ENCODE measurements around the gene CD151. TPM values are rescaled to one million over a fixed set of nuclear protein-coding genes. Genes with fewer than 3 reads are reported as not detected.

Gene CD151
- polyA plus RNA-seq, 1 of the 3 experiments (the other 2 are of a cell fraction) = 922 TPM

DNA sequence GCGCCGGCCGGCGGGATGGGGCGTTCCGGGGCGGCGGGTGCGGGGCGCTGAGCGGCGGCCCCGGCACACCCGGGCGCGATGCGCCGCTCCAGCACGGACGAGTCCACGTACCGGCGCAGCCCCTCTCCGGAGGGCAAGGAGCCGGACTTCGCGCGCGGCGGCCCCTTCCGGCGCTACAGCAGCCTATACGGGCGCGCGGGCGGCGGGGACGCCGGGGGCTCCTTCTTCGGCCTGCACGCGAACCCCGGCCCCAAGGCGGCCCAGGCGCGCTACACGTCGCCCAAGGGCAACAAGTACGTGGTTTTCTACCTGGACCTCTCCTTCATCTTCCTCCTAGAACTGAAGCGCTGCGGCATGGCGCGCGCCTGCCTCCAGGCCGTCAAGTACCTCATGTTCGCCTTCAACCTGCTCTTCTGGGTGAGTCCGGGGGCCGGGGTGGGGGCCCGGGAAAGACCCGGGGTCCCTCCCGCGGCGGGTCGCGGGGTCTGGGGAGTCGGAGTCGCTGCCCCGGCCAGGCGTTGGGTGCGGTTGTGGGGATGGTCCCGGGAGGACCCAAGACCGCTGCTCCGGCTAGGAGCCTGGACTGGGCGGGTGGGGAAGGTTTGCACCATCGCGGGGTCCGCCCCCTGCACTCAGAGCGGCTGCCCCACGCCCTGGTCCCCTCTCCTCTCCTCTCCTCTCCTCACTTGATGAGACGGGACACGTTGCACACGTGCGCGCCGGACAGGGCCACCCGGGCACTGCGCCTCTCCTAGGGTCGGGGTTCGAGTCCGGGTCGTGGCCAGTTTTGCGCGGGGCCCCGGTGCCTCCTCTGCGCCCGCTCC is 17.4 kb downstream of the CD151 start:
- Histone ChIP-seq H3K9me3 (no peaks in the 10 kb centered on the region), H3K4me1 (ENCODE audit: control insufficient read depth in 1 of 2, insufficient read depth in 2 of 2, low read depth in 1 of 2, low read length in 1 of 2) (peaks cover 28 to 43% of the 10 kb centered on the region in 2 experiments; a peak in 3 of 4 replicates), H3K4me2 (peak overlapping the region; percentile 72; the same call in 1 of the 2 replicates), H3K9ac (no peak overlapping the region), H3K27me3 (ENCODE audit: insufficient read depth) (no peaks in the 10 kb centered on the region), H3K9me2 (no peaks in the 10 kb centered on the region), H2AFZ (ENCODE audit: low read depth) (no peak overlapping the region), H3K27ac (ENCODE audit: low read depth in 2 of 2, low read length in 1 of 2) (no peak overlapping the region; a peak in 1 of 4 replicates), H4K20me1 (ENCODE audit: insufficient read depth) (peaks cover 63% of the 10 kb centered on the region), H3K4me3 (ENCODE audit: low read depth in 2 of 2, low read length in 1 of 2) (peak overlapping the region; percentile 44 to 51), H3F3A (replicated peaks; ENCODE audit: insufficient read depth) (peaks cover 15% of the 10 kb centered on the region), H3K79me2 (ENCODE audit: insufficient read depth) (peaks cover 53% of the 10 kb centered on the region), H3K36me3 (replicated peaks in 1 of 2; ENCODE audit: control insufficient read depth in 1 of 2, insufficient read depth in 2 of 2, low read length in 1 of 2) (no peaks in the 10 kb centered on the region)
- peak; percentile 33; the same call in 1 of the 2 replicates for TF ChIP-seq MXI1 (IDR thresholded peaks at IDR 0.05; ENCODE audit: low read depth, low read length)
- TF ChIP-seq, protein P1, sequence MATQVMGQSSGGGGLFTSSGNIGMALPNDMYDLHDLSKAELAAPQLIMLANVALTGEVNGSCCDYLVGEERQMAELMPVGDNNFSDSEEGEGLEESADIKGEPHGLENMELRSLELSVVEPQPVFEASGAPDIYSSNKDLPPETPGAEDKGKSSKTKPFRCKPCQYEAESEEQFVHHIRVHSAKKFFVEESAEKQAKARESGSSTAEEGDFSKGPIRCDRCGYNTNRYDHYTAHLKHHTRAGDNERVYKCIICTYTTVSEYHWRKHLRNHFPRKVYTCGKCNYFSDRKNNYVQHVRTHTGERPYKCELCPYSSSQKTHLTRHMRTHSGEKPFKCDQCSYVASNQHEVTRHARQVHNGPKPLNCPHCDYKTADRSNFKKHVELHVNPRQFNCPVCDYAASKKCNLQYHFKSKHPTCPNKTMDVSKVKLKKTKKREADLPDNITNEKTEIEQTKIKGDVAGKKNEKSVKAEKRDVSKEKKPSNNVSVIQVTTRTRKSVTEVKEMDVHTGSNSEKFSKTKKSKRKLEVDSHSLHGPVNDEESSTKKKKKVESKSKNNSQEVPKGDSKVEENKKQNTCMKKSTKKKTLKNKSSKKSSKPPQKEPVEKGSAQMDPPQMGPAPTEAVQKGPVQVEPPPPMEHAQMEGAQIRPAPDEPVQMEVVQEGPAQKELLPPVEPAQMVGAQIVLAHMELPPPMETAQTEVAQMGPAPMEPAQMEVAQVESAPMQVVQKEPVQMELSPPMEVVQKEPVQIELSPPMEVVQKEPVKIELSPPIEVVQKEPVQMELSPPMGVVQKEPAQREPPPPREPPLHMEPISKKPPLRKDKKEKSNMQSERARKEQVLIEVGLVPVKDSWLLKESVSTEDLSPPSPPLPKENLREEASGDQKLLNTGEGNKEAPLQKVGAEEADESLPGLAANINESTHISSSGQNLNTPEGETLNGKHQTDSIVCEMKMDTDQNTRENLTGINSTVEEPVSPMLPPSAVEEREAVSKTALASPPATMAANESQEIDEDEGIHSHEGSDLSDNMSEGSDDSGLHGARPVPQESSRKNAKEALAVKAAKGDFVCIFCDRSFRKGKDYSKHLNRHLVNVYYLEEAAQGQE (IDR thresholded peaks at IDR 0.05; ENCODE audit: low read depth, low read length) = no peak
- peak; percentile 87 for DNase-seq
- ChIA-PET CTCF (interaction anchor here (1.0 to 3.1 kb wide), 7 partner anchors 10 to 203 kb away, joined by 3 to 24 read pairs (median 8); no protein-coding TSS in a partner anchor), POLR2A (no interaction called here)
- 54% methylated on average over 44 of the region's 97 CpGs for WGBS (ENCODE audit: low lambda C conversion rate)

DNA sequence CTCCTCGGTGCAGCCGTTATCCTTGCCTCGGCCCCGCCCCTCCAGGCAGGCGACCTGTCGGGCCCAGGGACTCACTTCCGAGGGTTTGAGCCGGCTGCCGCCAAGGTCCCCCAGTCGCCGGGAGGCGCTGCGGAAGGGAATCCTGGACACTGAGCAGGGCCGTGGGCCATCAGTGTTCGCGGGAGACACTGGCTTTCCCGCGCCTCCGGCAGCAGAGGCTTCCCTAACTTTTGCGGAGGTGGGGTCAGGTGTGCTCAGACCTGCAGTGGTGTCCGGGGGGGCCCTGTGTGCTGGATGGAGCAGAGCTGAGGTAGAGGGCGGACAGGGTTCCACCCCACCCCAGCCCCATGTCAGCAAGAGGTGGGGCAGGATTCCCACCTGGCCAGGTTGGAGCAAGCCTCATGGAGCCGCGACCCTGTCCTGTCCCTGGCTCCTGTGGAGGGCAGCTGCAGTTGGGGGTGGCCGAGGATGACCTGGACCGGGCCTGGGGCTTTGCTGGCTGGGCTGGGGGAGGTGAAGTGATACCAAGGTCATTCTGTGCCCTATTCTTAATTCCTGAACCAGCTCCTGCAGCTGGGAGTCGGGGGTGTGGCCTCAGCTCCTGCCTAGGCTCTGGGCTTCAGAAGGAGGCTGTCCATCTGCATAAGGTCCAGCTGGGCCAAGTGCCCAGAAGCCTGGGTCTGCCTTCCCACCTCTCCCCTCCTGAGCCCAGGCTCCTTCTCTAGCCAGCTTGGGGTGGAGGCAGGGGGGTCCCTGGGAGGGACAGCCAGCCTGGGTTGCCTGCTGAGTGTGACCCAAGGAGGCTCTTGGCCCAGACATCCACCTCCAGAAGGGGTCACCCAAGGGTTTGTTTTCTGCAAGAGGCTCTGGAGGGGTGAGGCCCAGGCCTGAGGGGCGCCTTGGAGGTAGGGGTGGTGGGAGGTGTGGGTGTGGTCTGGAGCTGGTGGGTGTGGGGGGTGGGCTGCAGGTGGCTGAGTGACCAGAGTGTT is 18.3 kb downstream of the CD151 start:
- Histone ChIP-seq H3F3A (replicated peaks; ENCODE audit: insufficient read depth) (peaks cover 6% of the 10 kb centered on the region), H3K4me2 (peak overlapping the region; percentile 72; the same call in 1 of the 2 replicates), H3K36me3 (replicated peaks in 1 of 2; ENCODE audit: control insufficient read depth in 1 of 2, insufficient read depth in 2 of 2, low read length in 1 of 2) (no peaks in the 10 kb centered on the region), H2AFZ (ENCODE audit: low read depth) (no peak overlapping the region), H3K27ac (ENCODE audit: low read depth in 2 of 2, low read length in 1 of 2) (no peak overlapping the region), H3K4me3 (ENCODE audit: low read depth in 2 of 2, low read length in 1 of 2) (peak overlapping the region; percentile 43 to 51; a peak in 3 of 4 replicates), H3K9ac (no peak overlapping the region), H3K4me1 (ENCODE audit: control insufficient read depth in 1 of 2, insufficient read depth in 2 of 2, low read depth in 1 of 2, low read length in 1 of 2) (peaks cover 19 to 48% of the 10 kb centered on the region in 2 experiments; a peak in 3 of 4 replicates), H4K20me1 (ENCODE audit: insufficient read depth) (peaks cover 72% of the 10 kb centered on the region), H3K27me3 (ENCODE audit: insufficient read depth) (no peaks in the 10 kb centered on the region), H3K9me2 (no peaks in the 10 kb centered on the region), H3K9me3 (no peaks in the 10 kb centered on the region), H3K79me2 (ENCODE audit: insufficient read depth) (peaks cover 44% of the 10 kb centered on the region; the same call in 1 of the 2 replicates)
- WGBS (ENCODE audit: low lambda C conversion rate) = 68% methylated on average over 13 of the region's 28 CpGs
- DNase-seq = peak; percentile 69
- ChIA-PET POLR2A (interaction anchor here (0.8 kb wide), 1 partner anchor 9 kb away, joined by 3 read pairs; no protein-coding TSS in a partner anchor), CTCF (interaction anchor here (0.7 to 2.2 kb wide), 13 partner anchors 9 to 202 kb away, joined by 3 to 24 read pairs (median 4); partner anchors contain the start of gene AP2A2)
- TF ChIP-seq, protein P2, sequence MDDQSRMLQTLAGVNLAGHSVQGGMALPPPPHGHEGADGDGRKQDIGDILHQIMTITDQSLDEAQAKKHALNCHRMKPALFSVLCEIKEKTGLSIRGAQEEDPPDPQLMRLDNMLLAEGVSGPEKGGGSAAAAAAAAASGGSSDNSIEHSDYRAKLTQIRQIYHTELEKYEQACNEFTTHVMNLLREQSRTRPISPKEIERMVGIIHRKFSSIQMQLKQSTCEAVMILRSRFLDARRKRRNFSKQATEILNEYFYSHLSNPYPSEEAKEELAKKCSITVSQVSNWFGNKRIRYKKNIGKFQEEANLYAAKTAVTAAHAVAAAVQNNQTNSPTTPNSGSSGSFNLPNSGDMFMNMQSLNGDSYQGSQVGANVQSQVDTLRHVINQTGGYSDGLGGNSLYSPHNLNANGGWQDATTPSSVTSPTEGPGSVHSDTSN (IDR thresholded peaks at IDR 0.05) = no peak
- TF ChIP-seq SMC3 (IDR thresholded peaks at IDR 0.05; ENCODE audit: low read depth, low read length) (peak; percentile 28), MXI1 (IDR thresholded peaks at IDR 0.05; ENCODE audit: low read depth, low read length) (peak; percentile 7; the same call in 1 of the 2 replicates), SIN3A (IDR thresholded peaks at IDR 0.05; ENCODE audit: borderline replicate concordance, low read depth, low read length) (no peak), JUND (IDR thresholded peaks at IDR 0.05) (no peak), FOXJ3 (CRISPR knock-in tag; IDR thresholded peaks at IDR 0.05) (0 out of 2 replicates have a peak, but pooled peaks have one; percentile 29), RFX5 (IDR thresholded peaks at IDR 0.05; ENCODE audit: low read length) (no peak), CHD2 (IDR thresholded peaks at IDR 0.05; ENCODE audit: low read length, partially characterized antibody) (no peak), ELF1 (IDR thresholded peaks at IDR 0.05) (no peak), GATA2 (CRISPR knock-in tag; IDR thresholded peaks at IDR 0.05) (no peak), RAD21 (IDR thresholded peaks at IDR 0.05; ENCODE audit: low read length) (peak; percentile 63)
- TF ChIP-seq, protein P3, sequence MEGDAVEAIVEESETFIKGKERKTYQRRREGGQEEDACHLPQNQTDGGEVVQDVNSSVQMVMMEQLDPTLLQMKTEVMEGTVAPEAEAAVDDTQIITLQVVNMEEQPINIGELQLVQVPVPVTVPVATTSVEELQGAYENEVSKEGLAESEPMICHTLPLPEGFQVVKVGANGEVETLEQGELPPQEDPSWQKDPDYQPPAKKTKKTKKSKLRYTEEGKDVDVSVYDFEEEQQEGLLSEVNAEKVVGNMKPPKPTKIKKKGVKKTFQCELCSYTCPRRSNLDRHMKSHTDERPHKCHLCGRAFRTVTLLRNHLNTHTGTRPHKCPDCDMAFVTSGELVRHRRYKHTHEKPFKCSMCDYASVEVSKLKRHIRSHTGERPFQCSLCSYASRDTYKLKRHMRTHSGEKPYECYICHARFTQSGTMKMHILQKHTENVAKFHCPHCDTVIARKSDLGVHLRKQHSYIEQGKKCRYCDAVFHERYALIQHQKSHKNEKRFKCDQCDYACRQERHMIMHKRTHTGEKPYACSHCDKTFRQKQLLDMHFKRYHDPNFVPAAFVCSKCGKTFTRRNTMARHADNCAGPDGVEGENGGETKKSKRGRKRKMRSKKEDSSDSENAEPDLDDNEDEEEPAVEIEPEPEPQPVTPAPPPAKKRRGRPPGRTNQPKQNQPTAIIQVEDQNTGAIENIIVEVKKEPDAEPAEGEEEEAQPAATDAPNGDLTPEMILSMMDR (IDR thresholded peaks at IDR 0.05) = peak; percentile 41; the same call in 1 of the 2 replicates

All from SK-N-SH (cell line).